GM23338 (cell line): ENCODE results near the gene COL18A1.

ENCODE experiments used
- CREB1 ChIP-seq: fragments of 250-450 bp; sonication (Bioruptor Pico); IDR thresholded peaks from 2 replicates; pipeline ENCODE4 v1.5.0; 2020; ENCODE audit warnings: low read depth, mild to moderate bottlenecking, moderate library complexity
- EZH2 ChIP-seq: fragments of 200-600 bp; sonication (generic); IDR thresholded peaks from one replicate; pipeline ENCODE4 v1.8.0; 2017; ENCODE audit warnings: antibody characterized with exemption, mild to moderate bottlenecking, low read depth; ENCODE audit not compliant: unreplicated experiment
- EZH2phosphoT487 ChIP-seq: fragments of 200-600 bp; sonication (generic); IDR thresholded peaks from one replicate; pipeline ENCODE4 v1.8.1; 2018; ENCODE audit warnings: antibody characterized with exemption; ENCODE audit not compliant: unreplicated experiment
- JUNB ChIP-seq: IDR thresholded peaks from one replicate; pipeline ENCODE4 v1.6.1; 2016; ENCODE audit warnings: antibody characterized with exemption; ENCODE audit not compliant: unreplicated experiment
- POLR2AphosphoS5 ChIP-seq: IDR thresholded peaks from 2 replicates; pipeline ENCODE4 v1.6.1; 2016; ENCODE audit warnings: antibody characterized with exemption, low read depth
- TF ChIP-seq, protein P1 (sequence below), 2 experiments: fragments of 200-600 bp in 1 of 2; sonication (generic) in 1 of 2; conservative IDR thresholded peaks; 2 replicates each; pipeline versions ENCODE4 v1.5.1 to v1.6.1; 2016 to 2017; ENCODE audit warnings: antibody characterized with exemption in 2 of 2, low read depth in 2 of 2, mild to moderate bottlenecking in 2 of 2, moderate library complexity in 1 of 2
- TF ChIP-seq, protein P2 (sequence below): IDR thresholded peaks from one replicate; pipeline ENCODE4 v1.6.1; 2018; ENCODE audit warnings: antibody characterized with exemption; ENCODE audit not compliant: unreplicated experiment
- TF ChIP-seq, protein P3 (sequence below): IDR thresholded peaks from 2 replicates; pipeline ENCODE4 v1.6.1; 2016; ENCODE audit warnings: antibody characterized with exemption

DNA sequence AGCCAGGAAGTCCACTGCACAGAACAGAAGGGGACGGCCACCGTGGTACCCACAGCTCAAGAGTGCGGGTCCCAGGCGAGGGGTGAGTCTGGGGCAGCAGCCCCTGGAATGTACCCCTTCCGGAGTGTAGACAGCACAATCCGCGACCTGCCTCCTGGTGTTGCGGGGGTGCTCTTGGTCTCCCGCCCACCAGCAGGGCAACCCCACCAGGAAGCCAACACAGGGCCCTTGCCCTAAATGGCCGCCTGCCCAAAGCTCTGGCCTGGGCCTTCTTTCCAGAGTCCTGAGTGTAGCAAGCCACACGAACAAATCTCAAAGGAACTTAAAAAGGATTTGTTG, 138.4 kb downstream of the COL18A1 start:
- no peak for TF ChIP-seq CREB1 (CRISPR knock-in tag)
- TF ChIP-seq, protein P1, sequence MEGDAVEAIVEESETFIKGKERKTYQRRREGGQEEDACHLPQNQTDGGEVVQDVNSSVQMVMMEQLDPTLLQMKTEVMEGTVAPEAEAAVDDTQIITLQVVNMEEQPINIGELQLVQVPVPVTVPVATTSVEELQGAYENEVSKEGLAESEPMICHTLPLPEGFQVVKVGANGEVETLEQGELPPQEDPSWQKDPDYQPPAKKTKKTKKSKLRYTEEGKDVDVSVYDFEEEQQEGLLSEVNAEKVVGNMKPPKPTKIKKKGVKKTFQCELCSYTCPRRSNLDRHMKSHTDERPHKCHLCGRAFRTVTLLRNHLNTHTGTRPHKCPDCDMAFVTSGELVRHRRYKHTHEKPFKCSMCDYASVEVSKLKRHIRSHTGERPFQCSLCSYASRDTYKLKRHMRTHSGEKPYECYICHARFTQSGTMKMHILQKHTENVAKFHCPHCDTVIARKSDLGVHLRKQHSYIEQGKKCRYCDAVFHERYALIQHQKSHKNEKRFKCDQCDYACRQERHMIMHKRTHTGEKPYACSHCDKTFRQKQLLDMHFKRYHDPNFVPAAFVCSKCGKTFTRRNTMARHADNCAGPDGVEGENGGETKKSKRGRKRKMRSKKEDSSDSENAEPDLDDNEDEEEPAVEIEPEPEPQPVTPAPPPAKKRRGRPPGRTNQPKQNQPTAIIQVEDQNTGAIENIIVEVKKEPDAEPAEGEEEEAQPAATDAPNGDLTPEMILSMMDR (conservative IDR thresholded peaks at IDR 0.05; ENCODE audit: low read depth in 2 of 2), result no peak
- TF ChIP-seq POLR2AphosphoS5, result no peak
- no peak for TF ChIP-seq EZH2phosphoT487
- TF ChIP-seq EZH2, result no peak
- TF ChIP-seq, protein P2, sequence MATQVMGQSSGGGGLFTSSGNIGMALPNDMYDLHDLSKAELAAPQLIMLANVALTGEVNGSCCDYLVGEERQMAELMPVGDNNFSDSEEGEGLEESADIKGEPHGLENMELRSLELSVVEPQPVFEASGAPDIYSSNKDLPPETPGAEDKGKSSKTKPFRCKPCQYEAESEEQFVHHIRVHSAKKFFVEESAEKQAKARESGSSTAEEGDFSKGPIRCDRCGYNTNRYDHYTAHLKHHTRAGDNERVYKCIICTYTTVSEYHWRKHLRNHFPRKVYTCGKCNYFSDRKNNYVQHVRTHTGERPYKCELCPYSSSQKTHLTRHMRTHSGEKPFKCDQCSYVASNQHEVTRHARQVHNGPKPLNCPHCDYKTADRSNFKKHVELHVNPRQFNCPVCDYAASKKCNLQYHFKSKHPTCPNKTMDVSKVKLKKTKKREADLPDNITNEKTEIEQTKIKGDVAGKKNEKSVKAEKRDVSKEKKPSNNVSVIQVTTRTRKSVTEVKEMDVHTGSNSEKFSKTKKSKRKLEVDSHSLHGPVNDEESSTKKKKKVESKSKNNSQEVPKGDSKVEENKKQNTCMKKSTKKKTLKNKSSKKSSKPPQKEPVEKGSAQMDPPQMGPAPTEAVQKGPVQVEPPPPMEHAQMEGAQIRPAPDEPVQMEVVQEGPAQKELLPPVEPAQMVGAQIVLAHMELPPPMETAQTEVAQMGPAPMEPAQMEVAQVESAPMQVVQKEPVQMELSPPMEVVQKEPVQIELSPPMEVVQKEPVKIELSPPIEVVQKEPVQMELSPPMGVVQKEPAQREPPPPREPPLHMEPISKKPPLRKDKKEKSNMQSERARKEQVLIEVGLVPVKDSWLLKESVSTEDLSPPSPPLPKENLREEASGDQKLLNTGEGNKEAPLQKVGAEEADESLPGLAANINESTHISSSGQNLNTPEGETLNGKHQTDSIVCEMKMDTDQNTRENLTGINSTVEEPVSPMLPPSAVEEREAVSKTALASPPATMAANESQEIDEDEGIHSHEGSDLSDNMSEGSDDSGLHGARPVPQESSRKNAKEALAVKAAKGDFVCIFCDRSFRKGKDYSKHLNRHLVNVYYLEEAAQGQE, result no peak
- TF ChIP-seq JUNB, result no peak
- TF ChIP-seq, protein P3, sequence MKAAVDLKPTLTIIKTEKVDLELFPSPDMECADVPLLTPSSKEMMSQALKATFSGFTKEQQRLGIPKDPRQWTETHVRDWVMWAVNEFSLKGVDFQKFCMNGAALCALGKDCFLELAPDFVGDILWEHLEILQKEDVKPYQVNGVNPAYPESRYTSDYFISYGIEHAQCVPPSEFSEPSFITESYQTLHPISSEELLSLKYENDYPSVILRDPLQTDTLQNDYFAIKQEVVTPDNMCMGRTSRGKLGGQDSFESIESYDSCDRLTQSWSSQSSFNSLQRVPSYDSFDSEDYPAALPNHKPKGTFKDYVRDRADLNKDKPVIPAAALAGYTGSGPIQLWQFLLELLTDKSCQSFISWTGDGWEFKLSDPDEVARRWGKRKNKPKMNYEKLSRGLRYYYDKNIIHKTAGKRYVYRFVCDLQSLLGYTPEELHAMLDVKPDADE, result no peak
